ENCODE data around the gene PPARA. TPM values are rescaled to one million over a fixed set of nuclear protein-coding genes. Genes with fewer than 3 reads are reported as not detected.

The PPARA gene
- polyA plus RNA-seq, 1 donor from 2014 or later, result 0.43 TPM

DNA sequence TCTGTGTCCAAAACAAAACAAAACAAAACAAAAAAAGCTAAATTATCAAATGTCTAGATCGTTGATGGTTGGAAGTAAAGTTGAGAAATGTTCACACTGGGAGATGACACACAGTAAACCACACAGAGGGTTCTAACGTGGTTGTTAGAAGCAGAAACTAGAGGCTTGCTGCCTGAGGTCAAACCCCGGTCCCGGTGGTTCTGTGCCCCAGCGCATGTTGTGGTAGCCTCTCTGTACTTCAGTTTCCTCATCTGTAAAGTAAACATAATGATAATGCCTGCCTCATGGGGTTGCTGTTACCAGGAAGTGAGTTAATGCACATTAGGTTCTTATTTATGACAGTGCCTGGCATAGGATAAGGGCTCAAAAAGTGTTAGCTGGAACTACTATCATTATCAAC lies 33.4 kb downstream of the PPARA start:
- Histone ChIP-seq H2AFZ (ENCODE audit: low read depth, low read length) (no peak overlapping the region), H4K20me1 (ENCODE audit: insufficient read depth) (no peaks in the 10 kb centered on the region), H3K27ac (ENCODE audit: low read length) (no peak overlapping the region), H3K9me2 (ENCODE audit: insufficient read depth, low read length) (no peaks in the 10 kb centered on the region), H3K9ac (ENCODE audit: low read length) (no peak overlapping the region), H3K4me2 (ENCODE audit: low read length) (no peak overlapping the region), H3F3A (ENCODE audit: insufficient read depth, low read length, poor library complexity, severe bottlenecking) (no peaks in the 10 kb centered on the region), H3K9me3 (ENCODE audit: low read length) (peaks cover 17% of the 10 kb centered on the region), H3K79me2 (replicated peaks; ENCODE audit: insufficient read depth, low read length) (no peaks in the 10 kb centered on the region), H3K27me3 (ENCODE audit: insufficient read depth, low read depth, low read length) (no peaks in the 10 kb centered on the region), H3K36me3 (ENCODE audit: insufficient read depth, low read length) (no peaks in the 10 kb centered on the region), H3K4me3 (ENCODE audit: low read length) (no peak overlapping the region)
- TF ChIP-seq RAD21 (conservative IDR thresholded peaks at IDR 0.05) (no peak), TAF1 (IDR thresholded peaks at IDR 0.05; ENCODE audit: low read depth) (no peak), POLR2AphosphoS5 (IDR thresholded peaks at IDR 0.05) (no peak), MXI1 (conservative IDR thresholded peaks at IDR 0.05; ENCODE audit: poor library complexity, severe bottlenecking) (no peak), EP300 (conservative IDR thresholded peaks at IDR 0.05; ENCODE audit: poor library complexity, severe bottlenecking) (no peak), SMC3 (conservative IDR thresholded peaks at IDR 0.05; ENCODE audit: poor library complexity) (no peak), EZH2 (IDR thresholded peaks at IDR 0.05; ENCODE audit: borderline replicate concordance, insufficient read depth, low read length, poor library complexity, severe bottlenecking) (no peak)
- TF ChIP-seq, protein P1, sequence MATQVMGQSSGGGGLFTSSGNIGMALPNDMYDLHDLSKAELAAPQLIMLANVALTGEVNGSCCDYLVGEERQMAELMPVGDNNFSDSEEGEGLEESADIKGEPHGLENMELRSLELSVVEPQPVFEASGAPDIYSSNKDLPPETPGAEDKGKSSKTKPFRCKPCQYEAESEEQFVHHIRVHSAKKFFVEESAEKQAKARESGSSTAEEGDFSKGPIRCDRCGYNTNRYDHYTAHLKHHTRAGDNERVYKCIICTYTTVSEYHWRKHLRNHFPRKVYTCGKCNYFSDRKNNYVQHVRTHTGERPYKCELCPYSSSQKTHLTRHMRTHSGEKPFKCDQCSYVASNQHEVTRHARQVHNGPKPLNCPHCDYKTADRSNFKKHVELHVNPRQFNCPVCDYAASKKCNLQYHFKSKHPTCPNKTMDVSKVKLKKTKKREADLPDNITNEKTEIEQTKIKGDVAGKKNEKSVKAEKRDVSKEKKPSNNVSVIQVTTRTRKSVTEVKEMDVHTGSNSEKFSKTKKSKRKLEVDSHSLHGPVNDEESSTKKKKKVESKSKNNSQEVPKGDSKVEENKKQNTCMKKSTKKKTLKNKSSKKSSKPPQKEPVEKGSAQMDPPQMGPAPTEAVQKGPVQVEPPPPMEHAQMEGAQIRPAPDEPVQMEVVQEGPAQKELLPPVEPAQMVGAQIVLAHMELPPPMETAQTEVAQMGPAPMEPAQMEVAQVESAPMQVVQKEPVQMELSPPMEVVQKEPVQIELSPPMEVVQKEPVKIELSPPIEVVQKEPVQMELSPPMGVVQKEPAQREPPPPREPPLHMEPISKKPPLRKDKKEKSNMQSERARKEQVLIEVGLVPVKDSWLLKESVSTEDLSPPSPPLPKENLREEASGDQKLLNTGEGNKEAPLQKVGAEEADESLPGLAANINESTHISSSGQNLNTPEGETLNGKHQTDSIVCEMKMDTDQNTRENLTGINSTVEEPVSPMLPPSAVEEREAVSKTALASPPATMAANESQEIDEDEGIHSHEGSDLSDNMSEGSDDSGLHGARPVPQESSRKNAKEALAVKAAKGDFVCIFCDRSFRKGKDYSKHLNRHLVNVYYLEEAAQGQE (IDR thresholded peaks at IDR 0.05; ENCODE audit: borderline replicate concordance), result no peak
- TF ChIP-seq, protein P2, sequence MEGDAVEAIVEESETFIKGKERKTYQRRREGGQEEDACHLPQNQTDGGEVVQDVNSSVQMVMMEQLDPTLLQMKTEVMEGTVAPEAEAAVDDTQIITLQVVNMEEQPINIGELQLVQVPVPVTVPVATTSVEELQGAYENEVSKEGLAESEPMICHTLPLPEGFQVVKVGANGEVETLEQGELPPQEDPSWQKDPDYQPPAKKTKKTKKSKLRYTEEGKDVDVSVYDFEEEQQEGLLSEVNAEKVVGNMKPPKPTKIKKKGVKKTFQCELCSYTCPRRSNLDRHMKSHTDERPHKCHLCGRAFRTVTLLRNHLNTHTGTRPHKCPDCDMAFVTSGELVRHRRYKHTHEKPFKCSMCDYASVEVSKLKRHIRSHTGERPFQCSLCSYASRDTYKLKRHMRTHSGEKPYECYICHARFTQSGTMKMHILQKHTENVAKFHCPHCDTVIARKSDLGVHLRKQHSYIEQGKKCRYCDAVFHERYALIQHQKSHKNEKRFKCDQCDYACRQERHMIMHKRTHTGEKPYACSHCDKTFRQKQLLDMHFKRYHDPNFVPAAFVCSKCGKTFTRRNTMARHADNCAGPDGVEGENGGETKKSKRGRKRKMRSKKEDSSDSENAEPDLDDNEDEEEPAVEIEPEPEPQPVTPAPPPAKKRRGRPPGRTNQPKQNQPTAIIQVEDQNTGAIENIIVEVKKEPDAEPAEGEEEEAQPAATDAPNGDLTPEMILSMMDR (IDR thresholded peaks at IDR 0.05; ENCODE audit: poor library complexity, severe bottlenecking), result no peak

DNA sequence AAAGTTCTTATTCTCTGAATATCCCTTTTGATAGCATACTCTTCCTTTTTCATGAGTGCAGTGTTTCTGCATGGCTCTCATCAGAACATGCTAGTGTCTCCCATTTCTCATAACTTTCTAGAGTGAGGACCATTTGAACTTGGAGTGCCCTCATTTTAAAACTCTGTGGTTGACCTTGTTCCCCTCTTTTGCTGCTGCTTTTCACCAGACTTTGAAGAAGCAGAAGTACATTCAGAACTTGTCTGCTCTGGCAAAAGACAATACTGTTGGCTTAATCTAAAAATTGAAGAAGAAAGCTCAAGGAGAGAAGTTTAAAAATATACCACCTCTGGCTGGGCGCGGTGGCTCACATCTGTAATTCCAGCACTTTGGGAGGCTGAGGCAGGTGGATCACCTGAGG lies 35.0 kb downstream of the PPARA start:
- Histone ChIP-seq H3K36me3 (ENCODE audit: insufficient read depth, low read length) (no peaks in the 10 kb centered on the region), H3K4me2 (ENCODE audit: low read length) (no peak overlapping the region), H3K4me3 (ENCODE audit: low read length) (no peak overlapping the region), H4K20me1 (ENCODE audit: insufficient read depth) (no peaks in the 10 kb centered on the region), H3K9me2 (ENCODE audit: insufficient read depth, low read length) (no peaks in the 10 kb centered on the region), H2AFZ (ENCODE audit: low read depth, low read length) (no peak overlapping the region), H3K79me2 (replicated peaks; ENCODE audit: insufficient read depth, low read length) (no peaks in the 10 kb centered on the region), H3K9ac (ENCODE audit: low read length) (no peak overlapping the region), H3K9me3 (ENCODE audit: low read length) (peaks cover 11% of the 10 kb centered on the region), H3K27me3 (ENCODE audit: insufficient read depth, low read depth, low read length) (no peaks in the 10 kb centered on the region), H3F3A (ENCODE audit: insufficient read depth, low read length, poor library complexity, severe bottlenecking) (no peaks in the 10 kb centered on the region), H3K27ac (ENCODE audit: low read length) (no peak overlapping the region)
- no peak for TF ChIP-seq POLR2AphosphoS5 (IDR thresholded peaks at IDR 0.05)
- TF ChIP-seq, protein P1 (IDR thresholded peaks at IDR 0.05; ENCODE audit: borderline replicate concordance), result no peak
- TF ChIP-seq SMC3 (conservative IDR thresholded peaks at IDR 0.05; ENCODE audit: poor library complexity), result no peak
- TF ChIP-seq, protein P2 (IDR thresholded peaks at IDR 0.05; ENCODE audit: poor library complexity, severe bottlenecking), result no peak
- TF ChIP-seq TAF1 (IDR thresholded peaks at IDR 0.05; ENCODE audit: low read depth), result no peak
- no peak for TF ChIP-seq RAD21 (conservative IDR thresholded peaks at IDR 0.05)
- no peak for TF ChIP-seq EP300 (conservative IDR thresholded peaks at IDR 0.05; ENCODE audit: poor library complexity, severe bottlenecking)
- no peak for TF ChIP-seq EZH2 (IDR thresholded peaks at IDR 0.05; ENCODE audit: borderline replicate concordance, insufficient read depth, low read length, poor library complexity, severe bottlenecking)
